Measurements from ENCODE around the gene CXCL17.

The CXCL17 gene

GRCh38 chr19:42409477-42409876 lies 33.3 kb downstream of the CXCL17 start:
- no peak for TF ChIP-seq CTCF (IDR thresholded peaks at IDR 0.05; ENCODE audit: low read depth, low read length, missing control alignments)
- DNase-seq (ENCODE audit: extremely low read depth, low read depth) = no peak

GRCh38 chr19:42407816-42408175 lies 35.0 kb downstream of the CXCL17 start:
- no peak overlapping the region for H3K4me3 ChIP-seq (replicated peaks; ENCODE audit: low read depth, low read length)
- DNase-seq (ENCODE audit: extremely low read depth, low read depth) = no peak
- no peak for TF ChIP-seq CTCF (IDR thresholded peaks at IDR 0.05; ENCODE audit: low read depth, low read length, missing control alignments)

More at GRCh38 chr19:42409477-42409876, 33.3 kb downstream of the CXCL17 start:
- no peak overlapping the region for H3K4me3 ChIP-seq (replicated peaks; ENCODE audit: low read depth, low read length)

GRCh38 chr19:42407085-42407815 lies 35.5 kb downstream of the CXCL17 start:
- H3K4me3 ChIP-seq (replicated peaks; ENCODE audit: low read depth, low read length) = no peak overlapping the region
- no peak for TF ChIP-seq CTCF (IDR thresholded peaks at IDR 0.05; ENCODE audit: low read depth, low read length, missing control alignments)
- no peak for DNase-seq (ENCODE audit: extremely low read depth, low read depth)

GRCh38 chr19:42406111-42406510 lies 36.6 kb downstream of the CXCL17 start:
- no peak for TF ChIP-seq CTCF (IDR thresholded peaks at IDR 0.05; ENCODE audit: low read depth, low read length, missing control alignments)
- H3K4me3 ChIP-seq (replicated peaks; ENCODE audit: low read depth, low read length) = no peak overlapping the region
- DNase-seq (ENCODE audit: extremely low read depth, low read depth) = no peak

GRCh38 chr19:42403586-42403985 lies 39.2 kb downstream of the CXCL17 start:
- DNase-seq (ENCODE audit: extremely low read depth, low read depth) = no peak
- no peak for TF ChIP-seq CTCF (IDR thresholded peaks at IDR 0.05; ENCODE audit: low read depth, low read length, missing control alignments)
- no peak overlapping the region for H3K4me3 ChIP-seq (replicated peaks; ENCODE audit: low read depth, low read length)

GRCh38 chr19:42402376-42403116 lies 40.2 kb downstream of the CXCL17 start:
- no peak for TF ChIP-seq CTCF (IDR thresholded peaks at IDR 0.05; ENCODE audit: low read depth, low read length, missing control alignments)
- DNase-seq (ENCODE audit: extremely low read depth, low read depth) = no peak
- H3K4me3 ChIP-seq (replicated peaks; ENCODE audit: low read depth, low read length) = peak overlapping the region; percentile 46; the same call in 1 of the 2 replicates

Data from HFF-Myc (cell line).